DOHH2 (cell line): ENCODE measurements around the gene EFL1.

Source experiments
- EZH2phosphoT487 ChIP-seq: fragments of 200-600 bp; sonication (generic); IDR thresholded peaks from 2 replicates; pipeline ENCODE4 v1.6.1; 2017; ENCODE audit warnings: borderline replicate concordance, mild to moderate bottlenecking, antibody characterized with exemption, low read length, moderate library complexity, mixed read lengths
- TF ChIP-seq, protein P1 (sequence below): fragments of 200-600 bp; sonication (generic); IDR thresholded peaks from one replicate; pipeline ENCODE4 v1.5.1; 2014; ENCODE audit warnings: antibody characterized with exemption, mild to moderate bottlenecking, low read depth, low read length; ENCODE audit not compliant: poor library complexity, severe bottlenecking

DNA sequence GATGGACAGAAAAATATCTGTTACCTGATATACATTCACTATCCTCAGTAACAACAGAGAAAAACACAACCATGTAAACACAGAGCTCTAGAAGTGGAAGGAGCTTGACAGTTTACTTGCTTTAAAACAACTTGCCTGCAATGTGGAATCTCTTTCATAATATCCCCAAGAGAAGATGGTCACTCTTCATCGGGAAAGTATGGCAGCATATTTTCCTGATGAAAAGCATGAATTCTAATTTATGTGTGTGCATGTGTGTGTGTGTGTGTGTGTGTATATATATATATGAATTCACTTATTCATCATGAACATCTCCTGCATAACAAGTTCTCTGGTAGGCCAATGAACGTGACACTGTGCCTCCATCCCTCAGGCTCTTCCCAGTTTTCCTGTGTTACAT is 81.2 kb downstream of the EFL1 start:
- TF ChIP-seq, protein P1, sequence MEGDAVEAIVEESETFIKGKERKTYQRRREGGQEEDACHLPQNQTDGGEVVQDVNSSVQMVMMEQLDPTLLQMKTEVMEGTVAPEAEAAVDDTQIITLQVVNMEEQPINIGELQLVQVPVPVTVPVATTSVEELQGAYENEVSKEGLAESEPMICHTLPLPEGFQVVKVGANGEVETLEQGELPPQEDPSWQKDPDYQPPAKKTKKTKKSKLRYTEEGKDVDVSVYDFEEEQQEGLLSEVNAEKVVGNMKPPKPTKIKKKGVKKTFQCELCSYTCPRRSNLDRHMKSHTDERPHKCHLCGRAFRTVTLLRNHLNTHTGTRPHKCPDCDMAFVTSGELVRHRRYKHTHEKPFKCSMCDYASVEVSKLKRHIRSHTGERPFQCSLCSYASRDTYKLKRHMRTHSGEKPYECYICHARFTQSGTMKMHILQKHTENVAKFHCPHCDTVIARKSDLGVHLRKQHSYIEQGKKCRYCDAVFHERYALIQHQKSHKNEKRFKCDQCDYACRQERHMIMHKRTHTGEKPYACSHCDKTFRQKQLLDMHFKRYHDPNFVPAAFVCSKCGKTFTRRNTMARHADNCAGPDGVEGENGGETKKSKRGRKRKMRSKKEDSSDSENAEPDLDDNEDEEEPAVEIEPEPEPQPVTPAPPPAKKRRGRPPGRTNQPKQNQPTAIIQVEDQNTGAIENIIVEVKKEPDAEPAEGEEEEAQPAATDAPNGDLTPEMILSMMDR, result no peak
- no peak for TF ChIP-seq EZH2phosphoT487
